Fibroblast of upper back skin (primary cell): ENCODE measurements around the gene ALX4.

Source experiments
- DNase-seq: peaks from one replicate; pipeline ENCODE4 v3.0.0-alpha.2; 2013

ALX4 gene

DNA sequence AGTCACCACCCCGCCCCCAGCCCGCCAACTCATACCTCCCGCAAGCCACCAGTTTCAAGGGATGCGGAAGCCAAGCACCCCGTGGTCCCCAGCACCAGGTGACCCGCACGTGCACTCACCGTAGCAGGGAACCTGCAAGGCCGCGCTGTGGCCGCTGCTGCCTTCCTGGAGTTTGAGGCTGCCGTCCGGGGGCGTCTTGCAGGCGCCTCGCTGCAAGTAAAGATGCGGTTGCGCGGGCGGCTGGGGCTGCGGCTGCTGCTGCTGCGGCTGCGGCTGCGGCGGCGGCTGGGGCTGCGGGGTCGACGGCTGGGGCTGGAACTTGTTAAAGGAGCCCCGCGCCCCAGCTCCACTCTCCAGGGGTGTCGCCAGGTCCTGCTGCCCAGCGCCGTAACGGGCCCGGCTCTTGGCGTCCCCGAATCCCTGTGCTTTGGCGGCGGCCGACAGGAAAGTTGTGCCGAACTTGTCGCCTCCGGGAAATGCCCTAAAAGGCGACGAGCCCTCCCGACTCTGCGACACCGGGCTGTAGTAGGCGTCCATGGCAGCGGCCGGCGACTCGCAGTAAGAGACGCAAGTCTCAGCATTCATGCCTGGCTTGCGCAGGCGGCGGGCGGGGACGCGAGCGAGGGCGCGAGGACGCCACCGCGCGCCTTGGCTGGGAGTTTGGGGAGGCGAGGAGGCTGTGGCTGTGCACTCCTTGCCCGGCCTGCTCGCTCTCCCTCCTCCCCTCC is at the start of gene ALX4:
Gene ALX4, minus strand, starts transcription at position 662 of the 728 bp plus-strand sequence. Its CDS starts 77 bp downstream, at position 585.
- DNase-seq = no peak

DNA sequence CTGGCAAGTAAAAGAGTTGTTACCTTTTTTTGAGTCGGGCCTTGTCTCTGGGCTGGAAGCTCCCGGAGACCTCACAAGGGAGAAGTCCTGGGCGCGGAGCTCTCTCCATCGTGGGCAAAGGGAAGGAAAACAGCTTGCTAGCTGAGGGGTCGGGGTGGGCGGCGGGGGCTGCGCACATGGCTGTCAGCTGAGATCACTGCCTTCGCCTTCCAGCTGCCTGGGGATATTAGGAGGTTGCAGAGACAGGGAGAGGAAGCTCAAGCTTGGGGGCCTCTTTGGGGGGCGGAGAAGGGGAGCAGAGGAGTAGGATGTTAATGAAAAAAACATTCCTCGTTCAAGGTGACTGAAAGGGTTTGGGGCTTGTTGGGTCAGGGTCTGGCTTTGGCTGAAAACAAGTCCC is 49.2 kb upstream of the ALX4 start:
- DNase-seq = no peak

DNA sequence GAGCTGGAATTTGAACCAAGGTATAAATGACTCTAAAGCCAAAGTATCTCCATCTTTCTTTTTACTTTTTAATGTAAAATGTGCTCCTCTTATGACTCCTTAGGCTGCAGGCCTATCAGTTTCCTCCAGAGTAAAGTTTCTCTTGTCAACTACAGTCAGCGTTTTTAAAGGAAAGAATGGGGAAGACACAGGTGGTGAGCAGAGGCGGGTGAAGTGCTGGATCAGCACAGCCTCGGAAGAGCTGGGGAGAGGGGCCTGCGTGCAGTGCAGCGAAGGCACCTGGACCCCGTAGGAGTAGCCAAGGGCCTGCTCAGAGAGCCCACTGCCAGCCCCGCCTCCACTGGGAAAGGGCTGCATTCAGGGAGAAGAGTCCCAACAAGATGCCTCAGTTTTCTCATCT is 48.8 kb upstream of the ALX4 start:
- DNase-seq = no peak

DNA sequence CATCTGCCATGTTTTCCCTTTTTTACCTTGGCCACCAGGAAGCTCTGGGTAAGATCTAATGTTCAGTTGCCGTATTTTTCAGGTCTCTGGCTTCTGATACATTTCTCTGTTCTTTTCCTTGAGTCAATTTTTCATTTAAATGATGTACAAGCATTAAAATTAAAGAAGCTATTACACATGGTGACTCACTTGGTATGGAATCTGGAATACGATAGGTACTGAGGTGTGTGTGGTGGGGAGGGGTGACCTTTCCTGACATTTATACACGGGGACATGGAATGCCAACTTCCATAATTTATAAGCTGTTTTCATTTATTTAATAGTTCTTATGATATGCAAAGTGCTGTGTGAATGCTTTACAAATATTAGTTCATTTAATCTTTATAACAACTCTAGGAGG is 47.8 kb upstream of the ALX4 start:
- DNase-seq = no peak

DNA sequence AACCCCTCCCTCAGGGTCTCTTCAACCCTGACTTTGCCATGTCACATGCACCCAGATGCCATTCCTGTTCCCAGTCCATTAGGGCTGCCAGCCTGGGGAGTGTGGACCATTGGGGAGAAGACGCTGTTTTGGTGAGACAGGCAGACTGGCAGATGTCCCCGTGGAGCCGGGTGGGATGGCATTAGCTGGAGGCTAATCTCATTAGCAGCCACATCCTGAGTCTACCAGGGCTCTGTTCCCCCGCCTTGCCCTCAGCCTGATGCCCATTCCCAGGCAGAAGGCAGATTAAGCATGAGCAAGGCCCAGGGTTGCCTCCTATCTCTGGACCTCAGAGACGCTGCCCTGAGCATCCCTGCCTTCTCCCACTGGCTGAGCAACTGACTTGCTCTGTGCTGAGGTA is 46.4 kb upstream of the ALX4 start:
- no peak for DNase-seq

DNA sequence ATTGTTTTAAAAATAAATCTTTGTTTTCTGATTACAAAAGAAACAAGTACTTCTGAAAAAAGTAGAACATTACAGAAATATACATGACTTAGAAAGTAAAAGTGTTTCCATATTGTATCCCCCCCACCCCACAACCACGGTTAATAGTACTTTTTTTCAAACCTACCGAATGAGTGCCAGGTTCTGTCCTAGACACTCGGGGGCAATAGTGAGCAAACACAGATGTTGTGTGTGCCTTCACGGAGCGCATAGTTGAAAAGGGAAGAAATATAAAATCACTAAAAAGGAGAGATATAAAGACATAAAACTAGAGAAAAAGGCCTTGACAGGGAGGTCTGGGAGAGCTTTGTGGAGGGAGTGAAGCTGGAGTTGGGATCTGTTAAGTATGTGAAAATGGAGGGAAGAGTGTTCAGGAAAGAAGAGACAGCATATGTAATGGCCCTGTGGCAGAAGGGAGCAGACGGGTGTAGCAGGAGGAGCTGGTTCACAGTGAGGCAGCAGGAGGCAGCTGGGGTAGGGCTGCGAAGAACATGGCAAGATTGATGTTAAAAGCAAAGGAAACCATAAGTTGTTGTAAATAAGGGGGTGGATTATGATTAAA is 42.1 kb upstream of the ALX4 start:
- DNase-seq = no peak

DNA sequence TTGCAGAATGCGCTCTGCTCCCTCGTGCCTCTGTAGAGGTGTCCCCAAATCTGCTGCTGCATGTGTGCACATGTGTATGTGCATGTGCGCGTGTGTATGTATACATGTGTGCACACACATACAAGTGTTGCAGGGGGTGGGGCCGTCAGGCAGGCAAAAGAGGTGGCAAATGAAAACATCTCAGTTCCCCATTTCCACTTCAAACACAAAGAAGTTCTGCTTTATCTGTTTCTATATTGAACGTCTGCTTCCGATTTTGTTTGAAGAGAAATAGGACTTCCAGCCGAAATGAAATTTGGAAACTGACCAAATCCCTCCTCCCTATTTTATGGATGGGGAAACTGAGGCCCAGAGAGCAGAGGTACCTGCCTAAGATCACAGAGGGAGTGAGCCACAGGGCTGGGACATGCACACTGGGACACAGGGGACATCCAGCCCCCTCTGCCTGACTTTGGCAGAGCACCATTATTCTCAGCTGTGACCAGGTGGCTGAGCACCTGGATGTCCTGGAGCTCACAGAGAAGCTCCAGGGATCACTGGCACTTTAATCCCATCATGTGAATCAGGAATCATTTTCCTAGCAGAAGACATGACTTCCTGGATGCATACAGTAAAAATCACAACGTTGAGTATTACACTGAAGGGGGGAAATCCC is 41.2 kb upstream of the ALX4 start:
- no peak for DNase-seq

DNA sequence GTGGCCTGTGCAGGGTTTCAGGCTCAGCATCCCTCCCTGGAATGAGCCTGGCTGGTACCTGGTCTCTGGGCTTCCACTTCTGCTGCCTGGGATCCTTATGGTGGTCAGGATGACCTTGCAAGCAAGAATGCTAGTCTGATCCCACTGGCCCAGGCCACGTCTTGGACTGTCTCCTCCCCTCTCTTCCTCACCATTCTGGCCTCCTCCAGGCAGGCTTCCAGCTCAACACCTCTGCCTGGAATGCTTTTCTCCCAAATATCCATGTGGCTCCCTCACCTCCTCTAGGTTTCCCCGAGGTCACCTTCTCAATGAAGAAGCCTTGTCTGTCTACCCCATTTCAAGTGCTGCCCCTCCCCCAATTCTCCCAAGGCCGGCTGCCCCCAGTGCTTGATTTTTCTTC is 39.4 kb upstream of the ALX4 start:
- no peak for DNase-seq

DNA sequence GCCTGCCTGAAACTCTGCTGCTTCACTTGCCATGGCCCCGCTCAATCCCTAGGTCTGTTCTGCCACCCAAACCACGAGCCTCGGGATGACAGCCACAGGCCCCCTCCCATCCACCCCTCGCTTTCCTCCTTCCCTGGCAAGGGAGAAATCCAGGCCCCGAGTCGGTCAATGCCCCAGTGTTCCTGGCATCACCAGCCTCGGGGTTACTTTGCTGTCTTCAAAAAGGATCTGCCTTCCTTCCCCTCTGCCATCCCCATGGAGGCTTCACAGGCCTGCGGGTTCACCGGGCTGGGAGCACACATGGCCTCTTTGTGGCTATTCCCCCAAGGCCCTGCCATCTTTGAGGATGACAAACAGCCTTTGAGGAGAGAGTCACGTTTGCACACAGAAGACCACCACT is 38.8 kb upstream of the ALX4 start:
- no peak for DNase-seq

DNA sequence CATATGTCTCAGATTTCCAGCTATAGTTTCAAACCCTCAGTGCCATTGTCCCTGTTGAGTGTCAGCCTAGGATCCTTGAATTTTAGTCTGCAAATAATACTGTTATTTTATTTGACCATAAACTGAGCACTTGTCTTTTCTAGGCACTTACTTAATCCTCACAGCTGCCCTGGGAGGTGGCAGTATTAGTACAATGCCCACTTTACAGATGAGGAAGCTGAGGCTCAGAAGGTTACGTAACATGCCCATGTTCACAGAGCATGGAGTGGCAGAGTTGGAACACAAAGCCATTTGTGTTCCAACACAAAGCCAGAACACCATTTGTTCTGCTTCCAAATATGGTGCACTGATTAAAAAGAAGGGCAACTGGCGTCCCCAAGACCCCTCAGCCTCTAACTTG is 38.2 kb upstream of the ALX4 start:
- no peak for DNase-seq

DNA sequence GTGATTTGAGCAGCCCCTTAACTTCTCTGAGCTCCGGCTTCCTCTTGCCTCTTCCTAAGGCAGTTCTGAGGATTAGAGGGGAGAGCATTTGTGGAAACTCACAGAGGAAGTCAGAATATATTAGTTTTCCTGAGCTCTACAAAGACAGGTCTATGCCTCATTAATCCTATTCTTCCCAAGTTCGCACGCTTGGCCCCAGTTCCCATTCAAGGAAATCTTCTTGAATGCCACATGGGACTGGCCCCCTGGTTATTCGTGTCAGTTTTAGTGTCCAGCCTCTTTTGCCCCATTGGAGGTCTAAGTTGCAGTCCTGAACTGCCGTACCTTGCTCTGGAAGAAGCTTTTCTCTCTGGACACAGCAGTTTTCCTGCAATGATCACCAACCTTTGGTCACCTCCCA is 37.6 kb upstream of the ALX4 start:
- DNase-seq = no peak

DNA sequence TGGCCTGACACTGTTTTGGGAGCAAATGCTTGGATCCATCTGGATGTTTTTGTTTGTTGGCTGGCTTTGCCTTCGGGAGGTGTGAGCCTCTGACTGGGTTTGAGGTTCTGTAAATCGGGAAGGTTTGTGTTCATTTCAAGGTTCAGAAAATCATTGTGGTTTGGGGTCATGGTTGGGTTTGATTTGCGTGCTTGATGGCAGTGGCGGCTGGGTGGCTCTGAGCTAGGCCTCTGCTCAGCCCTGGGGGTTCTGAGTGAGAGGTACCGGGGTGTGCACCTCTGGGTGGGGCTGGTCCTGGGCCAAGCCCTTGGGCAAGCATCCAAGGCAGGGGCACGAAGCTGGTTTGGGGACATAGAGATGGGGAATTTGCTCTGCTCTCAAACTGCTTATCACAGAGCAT is 37.0 kb upstream of the ALX4 start:
- no peak for DNase-seq

DNA sequence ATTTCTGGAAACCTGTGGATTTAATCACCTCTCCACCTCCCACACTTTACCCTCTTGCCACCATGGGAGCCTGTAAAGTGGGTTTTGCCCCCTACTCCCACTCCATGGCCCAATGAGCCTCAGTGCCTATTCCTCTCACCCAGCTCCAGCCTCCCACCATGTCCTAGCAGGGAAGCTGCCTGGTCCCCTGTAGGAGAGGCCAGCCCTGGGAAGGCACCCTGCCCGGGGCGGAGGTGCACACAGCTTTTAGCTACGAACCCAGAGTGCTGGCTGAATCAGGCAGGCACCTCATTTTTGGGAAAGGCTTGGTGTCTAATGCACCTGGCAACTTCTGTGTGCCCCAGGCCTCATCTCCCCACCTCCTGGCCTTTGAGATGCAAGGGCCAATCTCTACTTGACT is 35.8 kb upstream of the ALX4 start:
- no peak for DNase-seq

DNA sequence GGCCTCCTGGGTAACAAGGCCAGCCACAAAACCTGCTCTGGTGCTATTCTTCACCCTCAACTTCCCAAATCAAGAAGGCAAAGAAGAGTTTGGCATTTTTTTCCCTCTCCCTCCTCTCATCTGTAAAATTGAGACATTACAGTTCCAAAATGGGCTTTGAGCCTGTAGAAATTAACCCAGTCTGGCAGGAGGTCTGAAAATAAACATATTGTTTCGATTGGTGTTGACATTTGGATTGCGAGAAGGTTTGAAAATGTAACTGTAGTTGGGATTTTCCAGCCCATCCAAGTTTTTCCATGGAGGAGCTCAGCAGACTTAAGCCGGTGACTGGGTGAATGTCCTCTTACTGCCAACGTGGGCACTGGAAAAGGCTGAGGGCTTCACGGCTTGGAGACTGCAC is 35.0 kb upstream of the ALX4 start:
- no peak for DNase-seq

DNA sequence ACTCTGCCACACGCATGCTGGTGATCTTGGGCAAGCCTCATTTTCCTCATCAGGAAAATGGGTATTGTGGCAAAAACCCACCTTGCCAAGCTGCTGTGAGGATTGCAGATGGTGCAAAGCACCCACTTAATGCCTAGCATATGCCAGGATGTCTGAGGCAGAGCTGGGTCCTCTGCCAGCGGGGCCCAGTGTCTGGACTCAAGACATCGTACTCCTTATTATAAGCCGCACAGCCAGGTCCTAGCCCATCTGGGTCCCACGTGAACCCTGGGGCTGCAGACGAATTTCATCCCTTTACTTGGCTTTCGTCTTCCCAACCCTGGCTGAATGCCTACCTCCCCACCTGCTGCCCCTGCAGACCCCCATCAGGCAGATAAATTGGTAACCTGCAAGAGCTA is 34.5 kb upstream of the ALX4 start:
- DNase-seq = no peak

DNA sequence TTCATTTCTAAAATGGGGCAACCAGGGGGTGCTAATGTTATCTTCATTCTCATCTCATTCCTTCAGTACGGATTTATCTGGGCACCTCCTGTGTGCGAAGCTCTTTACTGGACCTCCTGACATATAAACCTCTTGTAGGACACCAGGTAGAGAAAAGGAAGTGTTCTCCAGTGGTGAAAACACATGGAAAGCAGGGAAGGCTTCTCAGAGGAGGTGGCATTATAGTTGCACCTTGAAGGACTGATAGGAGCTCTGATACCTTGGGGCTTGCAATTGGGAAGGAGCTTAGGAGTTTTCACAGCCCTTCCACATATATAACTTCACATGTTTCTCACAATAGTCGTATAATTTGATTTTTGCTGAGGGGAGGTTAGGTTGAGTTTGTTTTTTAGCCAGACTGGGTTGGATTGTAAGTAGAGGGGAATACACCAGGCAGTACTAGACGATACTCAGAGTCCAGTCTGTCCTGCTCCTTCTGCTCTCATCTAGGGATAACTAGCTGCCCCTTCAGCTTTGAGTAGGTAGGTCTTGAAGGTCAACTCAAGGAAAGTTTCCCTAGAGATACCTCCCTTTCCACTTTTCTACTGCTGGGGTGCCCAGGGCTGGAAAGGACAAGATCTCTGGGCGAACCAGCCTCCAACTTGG is 34.0 kb upstream of the ALX4 start:
- no peak for DNase-seq

DNA sequence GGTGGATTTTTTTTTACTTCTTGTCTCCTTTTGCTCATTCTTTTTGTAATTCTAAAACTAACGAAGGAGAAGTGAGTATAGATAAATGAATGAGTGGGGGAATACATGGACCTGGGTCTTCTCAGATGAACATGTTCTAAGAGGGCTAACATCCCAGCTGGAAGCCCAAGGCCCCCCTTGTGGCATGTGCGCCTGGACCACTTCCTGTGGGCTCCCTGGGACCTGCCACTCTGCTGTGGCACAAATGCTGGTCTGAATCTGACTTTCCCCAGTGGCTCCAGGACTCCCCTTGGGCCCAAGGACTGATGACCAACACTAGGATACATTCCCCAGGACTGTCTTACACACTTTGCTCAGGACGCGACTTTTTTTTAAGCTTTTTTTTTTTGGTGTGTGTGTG is 32.7 kb upstream of the ALX4 start:
- no peak for DNase-seq

DNA sequence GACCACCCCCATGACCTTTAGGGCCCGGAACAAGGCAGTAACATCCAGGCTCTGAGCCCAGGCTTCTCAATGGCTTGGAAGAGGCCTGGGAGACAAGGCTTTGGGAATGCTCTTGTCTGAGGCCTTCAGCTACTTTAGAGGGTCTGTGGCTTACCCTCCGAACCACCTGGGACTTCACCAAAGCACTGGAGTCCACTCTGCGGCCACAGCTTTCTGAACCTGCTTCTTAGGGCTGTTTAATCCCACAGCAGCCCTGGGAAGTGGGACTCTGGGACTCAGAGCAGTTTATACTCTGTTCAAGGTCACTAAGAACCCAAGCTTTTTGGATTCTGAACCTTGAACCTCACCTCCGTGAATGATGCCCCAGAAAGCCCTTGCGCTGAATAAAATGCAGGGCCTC is 30.7 kb upstream of the ALX4 start:
- DNase-seq = no peak

DNA sequence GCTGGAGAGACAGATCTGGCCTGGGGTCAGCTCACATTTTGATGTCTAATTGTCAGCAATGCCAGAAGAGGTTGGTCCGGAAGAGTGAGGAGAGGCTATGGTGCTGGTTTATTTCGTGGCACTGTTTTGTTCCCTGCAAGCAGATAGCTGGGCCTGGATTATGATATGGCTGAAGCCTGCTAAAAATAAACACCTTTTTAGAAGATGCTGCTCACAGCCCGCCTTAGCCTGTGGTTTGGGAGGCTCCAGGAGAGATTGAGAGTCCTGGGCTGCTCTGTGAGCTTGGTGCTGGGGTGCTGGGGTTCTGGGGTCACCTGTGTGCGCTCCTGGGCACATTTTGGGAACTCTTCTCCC is 29.6 kb upstream of the ALX4 start:
- no peak for DNase-seq

DNA sequence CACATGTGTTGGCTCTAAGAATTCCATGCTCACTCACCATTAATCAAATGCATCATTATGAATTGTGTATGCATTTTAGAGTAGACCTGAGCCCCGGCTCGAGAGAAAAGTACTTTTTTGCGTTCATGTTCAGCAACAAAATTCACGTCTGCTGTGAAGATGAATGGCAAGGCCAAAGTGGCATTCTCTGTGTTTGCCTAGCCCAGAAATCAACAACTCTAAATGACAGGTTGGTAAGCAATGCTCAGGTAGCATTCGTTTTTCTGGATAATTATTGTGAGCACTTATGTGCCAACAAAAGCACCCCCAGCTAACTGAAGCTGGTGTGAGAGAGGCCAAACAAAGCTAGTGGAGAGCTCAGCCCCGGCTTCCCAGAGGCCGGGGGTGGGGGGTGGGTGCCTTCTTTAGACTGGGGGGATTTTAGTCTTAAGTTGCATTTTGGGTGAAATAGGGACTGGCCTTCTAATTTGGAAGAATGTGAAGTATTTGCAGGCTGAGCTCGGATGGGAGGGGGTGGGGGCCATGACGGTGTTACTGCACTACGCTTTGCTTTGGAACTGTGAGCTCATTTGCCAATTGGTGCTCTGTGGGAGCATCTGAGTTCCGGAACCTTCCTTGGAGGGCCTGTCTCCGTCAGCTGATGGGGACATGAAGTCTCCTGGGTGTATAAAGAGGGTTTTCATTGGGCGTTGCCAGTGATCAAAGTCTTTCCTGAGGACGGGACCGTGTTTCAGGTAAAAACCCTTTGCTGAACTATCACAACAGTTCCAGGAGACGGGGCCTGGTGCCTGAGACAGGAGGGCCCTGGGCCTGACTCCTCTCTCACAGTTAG is 29.0 kb upstream of the ALX4 start:
- DNase-seq = no peak

DNA sequence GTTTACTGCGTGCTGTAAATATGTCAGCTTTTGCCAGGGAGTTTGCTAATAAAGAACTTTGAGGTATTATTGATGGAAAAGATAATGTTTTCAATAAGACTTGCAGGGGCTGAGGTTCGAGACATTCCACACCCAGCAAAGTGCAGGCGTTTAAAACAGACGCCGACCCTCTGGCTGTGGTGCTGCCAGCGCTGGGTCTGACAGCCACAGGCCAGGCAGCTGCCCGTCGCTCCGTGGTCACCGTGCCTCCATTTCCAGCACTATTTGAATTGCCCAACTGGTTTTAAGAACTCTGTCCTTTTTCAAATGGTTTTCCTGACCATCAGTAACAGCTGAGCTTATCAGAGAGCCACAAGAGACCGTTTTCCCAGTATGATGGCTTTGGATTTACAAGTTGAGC is 28.1 kb upstream of the ALX4 start:
- no peak for DNase-seq

DNA sequence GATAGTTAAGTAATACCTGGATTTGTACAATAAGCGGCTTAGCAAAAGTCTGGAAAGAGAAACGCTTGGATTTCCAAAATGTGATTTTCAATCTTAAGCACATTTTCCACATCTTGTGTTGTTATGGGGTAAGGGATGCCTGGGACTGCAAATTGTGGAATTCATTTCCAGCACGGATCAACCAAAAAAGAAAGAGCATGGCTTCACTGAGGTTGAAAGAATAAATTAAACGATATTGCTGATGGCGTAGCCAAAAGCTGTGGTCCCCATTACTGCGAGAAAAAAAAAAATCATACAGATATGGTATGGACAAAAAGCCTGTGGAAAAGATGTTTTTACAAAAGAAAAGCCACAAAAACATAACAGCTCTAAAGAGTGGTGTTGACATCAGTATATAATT is 26.0 kb upstream of the ALX4 start:
- DNase-seq = no peak

DNA sequence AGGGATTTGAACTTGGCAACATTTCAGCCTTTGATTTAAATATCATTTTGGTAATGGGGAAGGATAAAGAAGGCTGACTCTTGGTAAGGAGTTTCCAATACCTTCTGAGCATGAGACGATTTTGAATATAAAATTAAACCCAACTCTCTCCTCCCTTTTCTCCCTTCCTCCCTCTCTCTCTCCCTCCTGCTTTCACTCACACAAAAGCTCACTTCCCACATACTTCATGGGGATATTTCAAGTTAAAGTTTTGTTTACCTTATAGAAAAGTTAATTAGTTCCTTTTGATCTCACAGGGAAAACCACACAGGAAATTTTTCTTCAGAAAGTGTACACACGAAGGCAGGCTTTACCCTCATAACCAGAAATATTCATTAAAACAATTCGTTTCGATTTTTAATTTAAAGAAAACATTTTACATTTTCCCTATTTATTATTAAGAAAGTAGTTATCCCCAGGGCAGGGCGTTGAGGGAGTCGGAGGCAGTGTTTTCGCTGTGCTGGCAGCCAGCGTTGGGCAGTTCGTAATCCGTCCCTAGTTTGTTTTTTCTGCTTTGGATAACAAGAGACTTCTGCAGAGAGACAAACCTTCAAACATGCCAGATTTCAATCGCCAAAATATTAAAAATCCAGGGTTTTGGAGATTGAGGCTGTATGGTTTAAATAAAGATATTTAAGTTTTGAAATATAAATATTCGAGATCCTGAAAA is 25.3 kb upstream of the ALX4 start:
- no peak for DNase-seq
